AML-193 (cell line): ENCODE measurements around the gene ZBTB34.

ENCODE experiments used
- DNase-seq, 2 experiments: peaks; one replicate each; lab custom pipeline; 2025; lab: John Stamatoyannopoulos, UW

The ZBTB34 gene

DNA sequence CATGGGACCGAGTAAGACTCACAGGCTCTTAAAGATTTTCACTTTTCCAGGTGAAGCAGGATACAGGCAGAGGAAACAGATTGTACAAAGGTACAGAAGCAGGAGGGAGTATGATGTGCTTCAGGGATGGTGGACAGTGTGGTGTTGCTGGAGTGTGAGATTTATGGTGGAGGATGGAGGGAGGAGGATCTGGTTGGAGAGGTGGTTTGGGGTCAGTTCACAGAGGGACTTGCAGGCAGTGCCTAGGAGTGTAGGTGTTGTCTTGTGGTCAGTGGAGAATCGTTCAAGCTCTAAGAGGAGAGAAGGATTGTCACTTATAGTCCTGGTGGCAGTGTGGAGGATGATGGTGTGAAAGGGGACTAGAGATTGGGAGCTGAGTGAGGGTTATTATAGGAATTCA lies 65.9 kb downstream of the ZBTB34 start:
- DNase-seq: no peak

DNA sequence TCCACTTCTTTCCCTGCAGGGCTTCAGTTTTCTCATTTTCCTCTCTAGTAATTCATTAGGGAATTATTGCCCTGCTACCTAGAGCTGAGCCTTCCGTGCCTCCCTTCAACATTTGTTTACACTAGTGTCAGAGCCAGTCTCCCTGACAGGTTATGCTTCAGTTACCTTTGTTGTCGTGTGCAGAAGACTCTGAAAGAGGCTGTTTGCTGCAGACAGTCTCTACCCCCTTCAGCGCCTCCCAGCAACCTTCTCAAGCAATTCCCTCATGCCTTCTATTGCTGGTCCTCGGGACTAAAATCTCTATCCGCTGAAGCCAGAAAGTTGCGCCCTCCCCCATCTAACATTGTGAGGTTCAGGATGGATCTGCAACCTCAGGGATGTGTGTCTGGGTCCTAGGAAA lies 67.0 kb downstream of the ZBTB34 start:
- no peak for DNase-seq

DNA sequence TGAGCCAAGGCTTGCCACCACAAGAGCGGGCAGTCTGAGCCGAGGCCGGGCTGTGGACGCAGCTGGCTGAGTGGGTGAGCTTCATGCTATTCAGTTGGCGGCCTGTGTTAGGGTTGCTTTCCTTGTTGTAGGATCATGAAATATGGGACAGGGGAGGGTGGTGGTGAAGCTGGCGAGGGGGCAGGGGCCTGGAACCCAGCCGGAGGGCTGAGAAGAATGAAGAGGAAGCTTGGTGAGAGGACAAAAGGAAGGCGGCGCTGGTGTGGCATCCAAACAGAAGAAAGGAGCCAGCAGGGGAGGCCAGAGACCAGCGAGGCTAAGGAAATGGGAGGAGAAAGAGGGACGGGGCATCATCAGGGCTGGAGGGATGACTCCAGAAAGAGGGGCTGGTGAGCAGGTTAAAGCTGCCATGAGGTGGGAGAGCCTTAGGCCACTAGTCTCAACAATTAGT lies 72.5 kb downstream of the ZBTB34 start:
- no peak for DNase-seq

DNA sequence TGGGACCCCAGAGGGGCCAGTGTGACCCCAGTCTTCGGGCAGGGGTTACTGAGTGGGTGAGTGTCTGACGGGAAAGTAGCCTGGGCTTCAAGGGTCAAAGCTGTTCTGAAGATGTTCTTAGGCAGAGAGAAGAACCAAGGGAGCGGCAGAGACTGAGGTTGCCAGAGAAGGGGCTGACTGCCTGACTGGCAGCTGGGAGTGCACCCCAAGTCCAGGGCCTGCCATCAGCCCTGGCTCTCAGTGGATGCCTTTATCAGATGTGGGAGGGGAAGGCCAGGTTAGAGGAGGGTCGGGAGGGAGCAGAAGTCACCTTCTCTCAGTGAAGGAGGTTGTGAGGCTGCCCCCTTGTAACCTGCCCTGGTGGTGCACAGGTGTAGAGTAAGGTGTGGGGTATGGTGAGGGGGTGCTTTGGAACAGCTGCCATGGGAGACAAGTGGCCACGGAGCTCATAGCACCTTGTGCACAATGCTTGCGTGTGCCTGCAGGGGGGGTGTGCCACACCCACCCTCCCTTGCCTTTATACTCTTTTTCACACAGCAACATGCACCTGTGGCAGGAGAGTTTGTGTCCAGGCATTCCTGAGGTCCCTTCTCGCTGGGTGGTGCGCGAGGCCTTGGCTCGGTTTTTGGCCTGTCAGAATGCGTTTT lies 73.0 kb downstream of the ZBTB34 start:
- DNase-seq: no peak

DNA sequence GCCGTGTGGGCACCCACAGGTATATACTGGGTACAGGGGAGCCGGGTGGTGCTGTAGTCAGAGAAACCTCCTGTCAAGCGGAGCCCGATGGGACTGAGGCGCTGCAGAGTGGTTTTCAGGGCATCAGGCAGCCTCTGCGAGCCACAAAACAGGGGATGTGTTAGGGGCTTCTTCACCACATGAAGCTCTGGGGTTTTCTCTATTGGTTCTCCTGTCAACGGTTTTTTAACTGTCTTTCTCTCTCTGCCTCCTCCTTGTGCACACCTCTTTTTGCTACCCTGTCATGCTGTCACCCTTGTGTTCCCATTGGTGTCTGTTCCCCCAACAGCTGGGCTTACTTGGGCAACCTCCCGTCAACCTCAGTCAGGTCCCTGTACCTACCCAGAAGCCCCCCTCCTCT lies 74.0 kb downstream of the ZBTB34 start:
- no peak for DNase-seq
